HepG2 (cell line): ENCODE data around the gene CYP27A1.

Experiments
- EZH2 ChIP-seq: conservative IDR thresholded peaks from 2 replicates; pipeline ENCODE4 v1.6.1; 2012; ENCODE audit warnings: mild to moderate bottlenecking, low read depth, low read length, moderate library complexity
- HNF4A ChIP-seq: sonication (generic); formaldehyde crosslinking; IDR thresholded peaks from 2 replicates; pipeline ENCODE4 v1.4.0; 2020; ENCODE audit warnings: missing genetic modification reagents
- HNRNPUL1 ChIP-seq: fragments of 200-400 bp; formaldehyde crosslinking; IDR thresholded peaks from 2 replicates; pipeline ENCODE4 v1.6.1; 2017; ENCODE audit warnings: low read depth, mild to moderate bottlenecking, low read length, moderate library complexity
- MIER3 ChIP-seq: IDR thresholded peaks from 2 replicates; pipeline ENCODE4 v1.6.1; 2016; ENCODE audit warnings: missing compliant biosample characterization, borderline replicate concordance
- POLR2A ChIP-seq, 2 experiments: IDR thresholded peaks; 2 replicates each; pipeline ENCODE4 v1.6.1; 2011; ENCODE audit warnings: low read depth in 2 of 2, low read length in 2 of 2, mild to moderate bottlenecking in 1 of 2, moderate library complexity in 1 of 2; ENCODE audit not compliant: insufficient read depth in 1 of 2
- PRPF4 ChIP-seq: fragments of 200-400 bp; formaldehyde crosslinking; IDR thresholded peaks from 2 replicates; pipeline ENCODE4 v1.6.1; 2016; ENCODE audit warnings: low read length, low read depth; ENCODE audit not compliant: poor library complexity, severe bottlenecking
- TF ChIP-seq, protein P1 (sequence below): sonication (generic); formaldehyde crosslinking; IDR thresholded peaks from 2 replicates; pipeline ENCODE4 v1.4.0; 2020; ENCODE audit warnings: missing genetic modification reagents
- TF ChIP-seq, protein P2 (sequence below): IDR thresholded peaks from 2 replicates; pipeline ENCODE4 v1.6.1; 2012; ENCODE audit warnings: inconsistent platforms
- TF ChIP-seq, protein P3 (sequence below): fragments of 450-650 bp; IDR thresholded peaks from 2 replicates; pipeline ENCODE4 v1.6.1; 2016
- TF ChIP-seq, protein P4 (sequence below): sonication (generic); formaldehyde crosslinking; IDR thresholded peaks from 2 replicates; pipeline ENCODE4 v1.5.0; 2020; ENCODE audit warnings: mild to moderate bottlenecking, missing genetic modification reagents, moderate library complexity
- TF ChIP-seq, protein P5 (sequence below): sonication (generic); formaldehyde crosslinking; IDR thresholded peaks from 2 replicates; pipeline ENCODE4 v1.5.0; 2020; ENCODE audit warnings: missing genetic modification reagents
- TF ChIP-seq, protein P6 (sequence below): sonication (generic); formaldehyde crosslinking; IDR thresholded peaks from 2 replicates; pipeline ENCODE4 v1.8.0; 2022; ENCODE audit warnings: low read depth, missing genetic modification reagents
- TF ChIP-seq, protein P7 (sequence below): sonication (generic); formaldehyde crosslinking; IDR thresholded peaks from 2 replicates; pipeline ENCODE4 v1.4.0; 2020; ENCODE audit warnings: missing genetic modification reagents

DNA sequence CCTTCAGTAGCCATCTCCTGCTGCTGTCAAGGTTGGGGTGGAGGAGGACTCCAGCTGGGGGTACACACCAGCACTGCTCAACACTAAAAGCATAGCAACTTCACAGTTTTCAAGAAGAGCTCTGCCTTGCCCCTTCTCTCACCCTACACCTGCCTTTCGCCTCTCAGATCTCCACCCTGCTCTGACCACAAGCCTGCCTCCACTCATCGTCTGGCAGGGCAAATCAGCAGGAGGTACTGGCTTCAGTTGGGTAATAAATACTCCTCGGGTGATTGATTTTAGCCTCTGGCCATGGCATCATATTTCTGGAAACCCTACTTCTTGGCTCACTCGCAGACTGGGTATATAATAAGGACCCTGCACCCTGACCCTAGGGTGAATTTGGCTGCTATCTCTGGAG lies 52.7 kb downstream of the CYP27A1 start:
- TF ChIP-seq HNRNPUL1 (no peak), PRPF4 (no peak), POLR2A (IDR thresholded peaks at IDR 0.05; ENCODE audit: insufficient read depth in 1 of 2, low read depth in 2 of 2, low read length in 2 of 2) (no peak), HNF4A (no peak), EZH2 (no peak), MIER3 (CRISPR knock-in tag) (no peak)
- TF ChIP-seq, protein P1, sequence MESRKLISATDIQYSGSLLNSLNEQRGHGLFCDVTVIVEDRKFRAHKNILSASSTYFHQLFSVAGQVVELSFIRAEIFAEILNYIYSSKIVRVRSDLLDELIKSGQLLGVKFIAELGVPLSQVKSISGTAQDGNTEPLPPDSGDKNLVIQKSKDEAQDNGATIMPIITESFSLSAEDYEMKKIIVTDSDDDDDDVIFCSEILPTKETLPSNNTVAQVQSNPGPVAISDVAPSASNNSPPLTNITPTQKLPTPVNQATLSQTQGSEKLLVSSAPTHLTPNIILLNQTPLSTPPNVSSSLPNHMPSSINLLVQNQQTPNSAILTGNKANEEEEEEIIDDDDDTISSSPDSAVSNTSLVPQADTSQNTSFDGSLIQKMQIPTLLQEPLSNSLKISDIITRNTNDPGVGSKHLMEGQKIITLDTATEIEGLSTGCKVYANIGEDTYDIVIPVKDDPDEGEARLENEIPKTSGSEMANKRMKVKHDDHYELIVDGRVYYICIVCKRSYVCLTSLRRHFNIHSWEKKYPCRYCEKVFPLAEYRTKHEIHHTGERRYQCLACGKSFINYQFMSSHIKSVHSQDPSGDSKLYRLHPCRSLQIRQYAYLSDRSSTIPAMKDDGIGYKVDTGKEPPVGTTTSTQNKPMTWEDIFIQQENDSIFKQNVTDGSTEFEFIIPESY (CRISPR knock-in tag) = no peak
- TF ChIP-seq, protein P2, sequence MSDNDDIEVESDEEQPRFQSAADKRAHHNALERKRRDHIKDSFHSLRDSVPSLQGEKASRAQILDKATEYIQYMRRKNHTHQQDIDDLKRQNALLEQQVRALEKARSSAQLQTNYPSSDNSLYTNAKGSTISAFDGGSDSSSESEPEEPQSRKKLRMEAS = no peak
- TF ChIP-seq, protein P3, sequence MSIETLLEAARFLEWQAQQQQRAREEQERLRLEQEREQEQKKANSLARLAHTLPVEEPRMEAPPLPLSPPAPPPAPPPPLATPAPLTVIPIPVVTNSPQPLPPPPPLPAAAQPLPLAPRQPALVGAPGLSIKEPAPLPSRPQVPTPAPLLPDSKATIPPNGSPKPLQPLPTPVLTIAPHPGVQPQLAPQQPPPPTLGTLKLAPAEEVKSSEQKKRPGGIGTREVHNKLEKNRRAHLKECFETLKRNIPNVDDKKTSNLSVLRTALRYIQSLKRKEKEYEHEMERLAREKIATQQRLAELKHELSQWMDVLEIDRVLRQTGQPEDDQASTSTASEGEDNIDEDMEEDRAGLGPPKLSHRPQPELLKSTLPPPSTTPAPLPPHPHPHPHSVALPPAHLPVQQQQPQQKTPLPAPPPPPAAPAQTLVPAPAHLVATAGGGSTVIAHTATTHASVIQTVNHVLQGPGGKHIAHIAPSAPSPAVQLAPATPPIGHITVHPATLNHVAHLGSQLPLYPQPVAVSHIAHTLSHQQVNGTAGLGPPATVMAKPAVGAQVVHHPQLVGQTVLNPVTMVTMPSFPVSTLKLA = no peak
- TF ChIP-seq, protein P4, sequence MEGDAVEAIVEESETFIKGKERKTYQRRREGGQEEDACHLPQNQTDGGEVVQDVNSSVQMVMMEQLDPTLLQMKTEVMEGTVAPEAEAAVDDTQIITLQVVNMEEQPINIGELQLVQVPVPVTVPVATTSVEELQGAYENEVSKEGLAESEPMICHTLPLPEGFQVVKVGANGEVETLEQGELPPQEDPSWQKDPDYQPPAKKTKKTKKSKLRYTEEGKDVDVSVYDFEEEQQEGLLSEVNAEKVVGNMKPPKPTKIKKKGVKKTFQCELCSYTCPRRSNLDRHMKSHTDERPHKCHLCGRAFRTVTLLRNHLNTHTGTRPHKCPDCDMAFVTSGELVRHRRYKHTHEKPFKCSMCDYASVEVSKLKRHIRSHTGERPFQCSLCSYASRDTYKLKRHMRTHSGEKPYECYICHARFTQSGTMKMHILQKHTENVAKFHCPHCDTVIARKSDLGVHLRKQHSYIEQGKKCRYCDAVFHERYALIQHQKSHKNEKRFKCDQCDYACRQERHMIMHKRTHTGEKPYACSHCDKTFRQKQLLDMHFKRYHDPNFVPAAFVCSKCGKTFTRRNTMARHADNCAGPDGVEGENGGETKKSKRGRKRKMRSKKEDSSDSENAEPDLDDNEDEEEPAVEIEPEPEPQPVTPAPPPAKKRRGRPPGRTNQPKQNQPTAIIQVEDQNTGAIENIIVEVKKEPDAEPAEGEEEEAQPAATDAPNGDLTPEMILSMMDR = no peak
- TF ChIP-seq, protein P5, sequence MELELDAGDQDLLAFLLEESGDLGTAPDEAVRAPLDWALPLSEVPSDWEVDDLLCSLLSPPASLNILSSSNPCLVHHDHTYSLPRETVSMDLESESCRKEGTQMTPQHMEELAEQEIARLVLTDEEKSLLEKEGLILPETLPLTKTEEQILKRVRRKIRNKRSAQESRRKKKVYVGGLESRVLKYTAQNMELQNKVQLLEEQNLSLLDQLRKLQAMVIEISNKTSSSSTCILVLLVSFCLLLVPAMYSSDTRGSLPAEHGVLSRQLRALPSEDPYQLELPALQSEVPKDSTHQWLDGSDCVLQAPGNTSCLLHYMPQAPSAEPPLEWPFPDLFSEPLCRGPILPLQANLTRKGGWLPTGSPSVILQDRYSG = no peak
- TF ChIP-seq, protein P6, sequence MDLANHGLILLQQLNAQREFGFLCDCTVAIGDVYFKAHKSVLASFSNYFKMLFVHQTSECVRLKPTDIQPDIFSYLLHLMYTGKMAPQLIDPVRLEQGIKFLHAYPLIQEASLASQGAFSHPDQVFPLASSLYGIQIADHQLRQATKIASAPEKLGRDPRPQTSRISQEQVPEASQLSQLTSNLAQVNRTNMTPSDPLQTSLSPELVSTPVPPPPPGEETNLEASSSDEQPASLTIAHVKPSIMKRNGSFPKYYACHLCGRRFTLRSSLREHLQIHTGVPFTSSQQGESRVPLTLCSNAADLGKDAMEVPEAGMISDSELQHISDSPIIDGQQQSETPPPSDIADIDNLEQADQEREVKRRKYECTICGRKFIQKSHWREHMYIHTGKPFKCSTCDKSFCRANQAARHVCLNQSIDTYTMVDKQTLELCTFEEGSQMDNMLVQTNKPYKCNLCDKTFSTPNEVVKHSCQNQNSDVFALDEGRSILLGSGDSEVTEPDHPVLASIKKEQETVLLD (CRISPR knock-in tag) = no peak
- TF ChIP-seq, protein P7, sequence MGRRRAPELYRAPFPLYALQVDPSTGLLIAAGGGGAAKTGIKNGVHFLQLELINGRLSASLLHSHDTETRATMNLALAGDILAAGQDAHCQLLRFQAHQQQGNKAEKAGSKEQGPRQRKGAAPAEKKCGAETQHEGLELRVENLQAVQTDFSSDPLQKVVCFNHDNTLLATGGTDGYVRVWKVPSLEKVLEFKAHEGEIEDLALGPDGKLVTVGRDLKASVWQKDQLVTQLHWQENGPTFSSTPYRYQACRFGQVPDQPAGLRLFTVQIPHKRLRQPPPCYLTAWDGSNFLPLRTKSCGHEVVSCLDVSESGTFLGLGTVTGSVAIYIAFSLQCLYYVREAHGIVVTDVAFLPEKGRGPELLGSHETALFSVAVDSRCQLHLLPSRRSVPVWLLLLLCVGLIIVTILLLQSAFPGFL = no peak
